Neural cell (in vitro differentiated cells): Measurements from ENCODE around the gene OXCT1. TPM values are rescaled to one million over a fixed set of nuclear protein-coding genes. Genes with fewer than 3 reads are reported as not detected.
"Not testable (repeated sequence)": the region's sequence is repeated elsewhere in the genome, so short reads cannot be mapped to it uniquely, and the experiment has no call there.

ENCODE experiments used
- H2AFZ ChIP-seq: fragments of 200-600, 300-800 bp; sonication (generic), shearing (Covaris generic); 2 replicates; pipeline ENCODE4 v1.6.0; 2014; ENCODE audit warnings: low read depth, mild to moderate bottlenecking, antibody characterized with exemption, low read length, moderate library complexity
- H3F3A ChIP-seq: fragments of 200-600 bp; shearing (Covaris generic); 2 replicates; pipeline ENCODE4 v1.6.1; 2016; ENCODE audit warnings: mild to moderate bottlenecking, moderate library complexity, mixed read lengths, antibody characterized with exemption, low read length; ENCODE audit not compliant: insufficient read depth, poor library complexity, severe bottlenecking
- H3K27ac ChIP-seq: fragments of 200-600, 300-800 bp; sonication (generic), shearing (Covaris generic); 2 replicates; pipeline ENCODE4 v1.5.1; 2014; ENCODE audit warnings: mild to moderate bottlenecking, low read length, moderate library complexity
- H3K27me3 ChIP-seq: fragments of 300-800, 200-600 bp; sonication (generic), shearing (Covaris generic); 2 replicates; pipeline ENCODE4 v1.6.0; 2014; ENCODE audit warnings: mild to moderate bottlenecking, low read depth, low read length, moderate library complexity; ENCODE audit not compliant: insufficient read depth
- H3K36me3 ChIP-seq: fragments of 300-800, 200-600 bp; sonication (generic), shearing (Covaris generic); 2 replicates; pipeline ENCODE4 v1.5.1; 2014; ENCODE audit warnings: mild to moderate bottlenecking, antibody characterized with exemption, low read length, moderate library complexity; ENCODE audit not compliant: insufficient read depth
- H3K4me2 ChIP-seq: fragments of 300-800, 200-600 bp; sonication (generic), shearing (Covaris generic); 2 replicates; pipeline ENCODE4 v1.6.0; 2014; ENCODE audit warnings: mild to moderate bottlenecking, low read length
- H3K4me3 ChIP-seq: fragments of 300-800, 200-600 bp; sonication (generic), shearing (Covaris generic); 2 replicates; pipeline ENCODE4 v1.5.1; 2014; ENCODE audit warnings: mild to moderate bottlenecking, low read length, moderate library complexity
- H3K79me2 ChIP-seq: fragments of 200-600 bp; shearing (Covaris generic); replicated peaks from 2 replicates; pipeline ENCODE4 v1.6.0; 2014; ENCODE audit warnings: mild to moderate bottlenecking, low read length, moderate library complexity; ENCODE audit not compliant: insufficient read depth
- H3K9ac ChIP-seq: fragments of 300-800, 200-600 bp; sonication (generic), shearing (Covaris generic); 2 replicates; pipeline ENCODE4 v1.6.1; 2016; ENCODE audit warnings: mild to moderate bottlenecking, low read length, mixed read lengths
- H3K9me2 ChIP-seq: fragments of 200-600 bp; shearing (Covaris generic); 2 replicates; pipeline ENCODE4 v1.6.1; 2016; ENCODE audit warnings: mild to moderate bottlenecking, low read length, mixed read lengths; ENCODE audit not compliant: insufficient read depth
- H3K9me3 ChIP-seq: fragments of 200-600, 300-800 bp; sonication (generic), shearing (Covaris generic); 2 replicates; pipeline ENCODE4 v1.6.1; 2016; ENCODE audit warnings: mild to moderate bottlenecking, mixed run types, low read length, moderate library complexity, mixed read lengths
- H4K20me1 ChIP-seq: fragments of 200-600 bp; shearing (Covaris generic); 2 replicates; pipeline ENCODE4 v1.6.1; 2016; ENCODE audit warnings: mild to moderate bottlenecking, mixed run types; ENCODE audit not compliant: insufficient read depth
- EP300 ChIP-seq: fragments of 450-650 bp; conservative IDR thresholded peaks from 2 replicates; pipeline ENCODE4 v1.6.1; 2014; ENCODE audit warnings: antibody characterized with exemption, mild to moderate bottlenecking, moderate library complexity; ENCODE audit not compliant: poor library complexity, severe bottlenecking
- EZH2 ChIP-seq: fragments of 200-600, 300-800 bp; shearing (Covaris generic), sonication (generic); IDR thresholded peaks from 2 replicates; pipeline ENCODE4 v1.6.1; 2014; ENCODE audit warnings: antibody characterized with exemption, low read length, borderline replicate concordance, mild to moderate bottlenecking; ENCODE audit not compliant: insufficient read depth, poor library complexity, severe bottlenecking
- MXI1 ChIP-seq: fragments of 450-650 bp; conservative IDR thresholded peaks from 2 replicates; pipeline ENCODE4 v1.6.1; 2014; ENCODE audit warnings: antibody characterized with exemption, mild to moderate bottlenecking; ENCODE audit not compliant: poor library complexity, severe bottlenecking
- POLR2AphosphoS5 ChIP-seq: IDR thresholded peaks from 2 replicates; pipeline ENCODE4 v1.6.1; 2012
- RAD21 ChIP-seq: fragments of 450-650 bp; conservative IDR thresholded peaks from 2 replicates; pipeline ENCODE4 v1.6.1; 2014; ENCODE audit warnings: antibody characterized with exemption, mild to moderate bottlenecking, moderate library complexity
- REST ChIP-seq: IDR thresholded peaks from 2 replicates; pipeline ENCODE4 v1.6.1; 2012; ENCODE audit warnings: borderline replicate concordance
- SMC3 ChIP-seq: fragments of 450-650 bp; conservative IDR thresholded peaks from 2 replicates; pipeline ENCODE4 v1.6.1; 2014; ENCODE audit warnings: antibody characterized with exemption, mild to moderate bottlenecking, moderate library complexity; ENCODE audit not compliant: poor library complexity
- TAF1 ChIP-seq: IDR thresholded peaks from 2 replicates; pipeline ENCODE4 v1.6.1; 2012; ENCODE audit warnings: low read depth
- polyA plus RNA-seq: library from polyadenylated mRNA; depleted of rRNA; stranded (reverse); fragments of >200 nt; gene quantifications from 2 replicates; pipeline ENCODE4 v1.2.3, GENCODE V29; 2014
- TF ChIP-seq, protein P1 (sequence below): fragments of 450-650 bp; IDR thresholded peaks from 2 replicates; pipeline ENCODE4 v1.5.1; 2014; ENCODE audit warnings: antibody characterized with exemption, mild to moderate bottlenecking, moderate library complexity; ENCODE audit not compliant: poor library complexity, severe bottlenecking

OXCT1 gene
- polyA plus RNA-seq, 1 donor from 2014 or later, result 90.5 TPM

DNA sequence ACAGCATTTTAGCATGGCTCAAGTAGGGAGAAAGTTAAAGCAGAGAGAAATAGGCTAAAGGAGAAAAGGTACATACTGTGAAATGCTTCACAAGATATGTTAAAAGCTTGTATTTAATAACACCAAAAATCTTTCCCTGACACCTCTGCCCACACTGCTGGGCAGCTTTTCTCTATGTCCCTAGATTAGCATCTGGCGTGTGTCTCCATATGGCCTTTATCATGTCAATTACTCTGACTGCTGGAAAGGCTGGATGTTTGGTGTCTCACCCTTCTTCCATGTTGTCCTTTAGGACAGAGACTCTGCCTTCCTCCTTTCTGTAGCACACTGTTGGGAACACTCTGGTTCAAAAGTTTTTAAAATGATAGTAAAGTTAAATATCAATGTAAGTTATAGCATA, 122.5 kb downstream of the OXCT1 start:
- Histone ChIP-seq H3F3A (no peaks in the 10 kb centered on the region), H3K9me2 (no peaks in the 10 kb centered on the region), H3K27ac (no peak overlapping the region), H3K4me3 (no peak overlapping the region), H3K27me3 (no peaks in the 10 kb centered on the region), H2AFZ (no peak overlapping the region), H3K79me2 (no peaks in the 10 kb centered on the region), H3K4me2 (no peak overlapping the region), H3K9ac (no peak overlapping the region), H4K20me1 (no peaks in the 10 kb centered on the region), H3K36me3 (peaks cover 4% of the 10 kb centered on the region), H3K9me3 (no peaks in the 10 kb centered on the region)
- no peak for TF ChIP-seq EP300
- TF ChIP-seq TAF1, result no peak
- TF ChIP-seq POLR2AphosphoS5, result no peak

- Histone ChIP-seq H3K27me3 (no peaks in the 10 kb centered on the region), H3K27ac (no peak overlapping the region), H4K20me1 (no peaks in the 10 kb centered on the region), H3K4me2 (no peak overlapping the region), H3F3A (no peaks in the 10 kb centered on the region), H3K9me3 (no peaks in the 10 kb centered on the region), H3K9me2 (no peaks in the 10 kb centered on the region), H3K9ac (no peak overlapping the region), H3K79me2 (no peaks in the 10 kb centered on the region), H3K36me3 (peaks cover 4% of the 10 kb centered on the region), H2AFZ (no peak overlapping the region), H3K4me3 (no peak overlapping the region)
- TF ChIP-seq EZH2 (no peak), POLR2AphosphoS5 (no peak), EP300 (no peak), SMC3 (no peak), RAD21 (no peak), TAF1 (no peak), MXI1 (no peak), REST (no peak)
- TF ChIP-seq, protein P1, sequence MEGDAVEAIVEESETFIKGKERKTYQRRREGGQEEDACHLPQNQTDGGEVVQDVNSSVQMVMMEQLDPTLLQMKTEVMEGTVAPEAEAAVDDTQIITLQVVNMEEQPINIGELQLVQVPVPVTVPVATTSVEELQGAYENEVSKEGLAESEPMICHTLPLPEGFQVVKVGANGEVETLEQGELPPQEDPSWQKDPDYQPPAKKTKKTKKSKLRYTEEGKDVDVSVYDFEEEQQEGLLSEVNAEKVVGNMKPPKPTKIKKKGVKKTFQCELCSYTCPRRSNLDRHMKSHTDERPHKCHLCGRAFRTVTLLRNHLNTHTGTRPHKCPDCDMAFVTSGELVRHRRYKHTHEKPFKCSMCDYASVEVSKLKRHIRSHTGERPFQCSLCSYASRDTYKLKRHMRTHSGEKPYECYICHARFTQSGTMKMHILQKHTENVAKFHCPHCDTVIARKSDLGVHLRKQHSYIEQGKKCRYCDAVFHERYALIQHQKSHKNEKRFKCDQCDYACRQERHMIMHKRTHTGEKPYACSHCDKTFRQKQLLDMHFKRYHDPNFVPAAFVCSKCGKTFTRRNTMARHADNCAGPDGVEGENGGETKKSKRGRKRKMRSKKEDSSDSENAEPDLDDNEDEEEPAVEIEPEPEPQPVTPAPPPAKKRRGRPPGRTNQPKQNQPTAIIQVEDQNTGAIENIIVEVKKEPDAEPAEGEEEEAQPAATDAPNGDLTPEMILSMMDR, result no peak
Observed at GRCh38 chr5:41747301-41747700, 122.9 kb downstream of the OXCT1 start.

GRCh38 chr5:41742608-41743007, 127.6 kb downstream of the OXCT1 start:
- not testable (repeated sequence) for H2AFZ ChIP-seq, H3K9me2 ChIP-seq, H3F3A ChIP-seq, H3K27me3 ChIP-seq, H3K27ac ChIP-seq, H3K79me2 ChIP-seq, H3K4me3 ChIP-seq, H4K20me1 ChIP-seq, H3K4me2 ChIP-seq, H3K9ac ChIP-seq, H3K9me3 ChIP-seq, H3K36me3 ChIP-seq
